ENCODE data around the gene CACNG4. TPM values are rescaled to one million over a fixed set of nuclear protein-coding genes. Genes with fewer than 3 reads are reported as not detected.

Gene CACNG4
- total RNA-seq, 1 donor from 2014 or later: 33.4 TPM

DNA sequence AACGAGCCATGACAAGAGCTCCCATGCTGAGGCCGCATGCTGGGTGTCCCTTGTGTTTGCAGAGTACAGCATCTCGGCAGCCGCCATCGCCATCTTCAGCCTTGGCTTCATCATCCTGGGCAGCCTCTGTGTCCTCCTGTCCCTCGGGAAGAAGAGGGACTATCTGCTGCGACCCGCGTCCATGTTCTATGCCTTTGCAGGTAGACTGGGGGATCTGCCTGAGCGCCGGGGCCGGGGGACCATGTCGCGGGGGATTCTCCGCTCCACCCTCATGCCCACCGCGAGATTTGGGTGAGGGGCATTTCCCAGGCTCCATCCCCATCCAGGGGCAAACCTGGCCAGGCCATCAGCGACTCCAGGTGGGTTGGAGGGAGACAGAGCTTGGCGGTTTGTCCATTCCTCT lies 90.5 kb downstream of the CACNG4 start:
- no peak for DNase-seq (ENCODE audit: low spot score in 2 of 2)
- FAIRE-seq: no peak

DNA sequence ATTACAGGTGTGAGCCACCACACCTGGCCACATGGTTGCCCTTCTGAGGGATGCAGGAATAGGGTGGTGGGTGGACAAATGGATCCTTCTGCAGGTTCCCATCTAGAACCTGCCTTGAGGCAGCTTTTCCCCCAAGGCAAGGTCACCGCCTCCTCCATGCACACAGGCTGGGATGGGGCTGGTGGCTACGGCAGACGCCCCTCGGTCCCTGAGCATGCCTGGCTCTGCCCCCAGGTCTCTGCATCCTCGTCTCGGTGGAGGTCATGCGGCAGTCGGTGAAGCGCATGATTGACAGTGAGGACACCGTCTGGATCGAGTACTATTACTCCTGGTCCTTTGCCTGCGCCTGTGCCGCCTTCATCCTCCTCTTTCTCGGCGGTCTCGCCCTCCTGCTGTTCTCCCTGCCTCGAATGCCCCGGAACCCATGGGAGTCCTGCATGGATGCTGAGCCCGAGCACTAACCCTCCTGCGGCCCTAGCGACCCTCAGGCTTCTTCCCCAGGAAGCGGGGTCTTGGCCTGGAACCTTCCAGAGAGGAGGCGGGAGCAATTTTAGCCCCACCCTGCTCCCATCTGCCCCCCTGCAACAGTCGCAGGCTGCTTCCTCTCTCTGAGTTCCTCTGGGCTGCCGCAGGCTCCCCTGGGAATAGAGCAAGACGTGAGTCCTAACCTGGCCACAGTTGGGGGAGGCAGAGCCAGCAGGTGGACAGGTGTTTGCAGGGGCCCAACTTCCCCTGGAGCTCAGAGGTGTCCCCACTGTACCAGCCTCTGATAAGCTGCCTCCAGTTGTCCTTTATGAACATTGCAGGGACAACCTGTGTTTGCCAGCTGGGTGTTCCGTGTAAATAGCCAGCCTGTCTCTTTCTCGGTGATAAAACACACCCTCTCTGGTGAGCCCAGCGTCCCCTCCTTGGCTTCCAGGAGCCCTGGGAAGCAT lies 91.6 kb downstream of the CACNG4 start:
- DNase-seq (ENCODE audit: low spot score in 2 of 2): no peak
- FAIRE-seq: no peak

DNA sequence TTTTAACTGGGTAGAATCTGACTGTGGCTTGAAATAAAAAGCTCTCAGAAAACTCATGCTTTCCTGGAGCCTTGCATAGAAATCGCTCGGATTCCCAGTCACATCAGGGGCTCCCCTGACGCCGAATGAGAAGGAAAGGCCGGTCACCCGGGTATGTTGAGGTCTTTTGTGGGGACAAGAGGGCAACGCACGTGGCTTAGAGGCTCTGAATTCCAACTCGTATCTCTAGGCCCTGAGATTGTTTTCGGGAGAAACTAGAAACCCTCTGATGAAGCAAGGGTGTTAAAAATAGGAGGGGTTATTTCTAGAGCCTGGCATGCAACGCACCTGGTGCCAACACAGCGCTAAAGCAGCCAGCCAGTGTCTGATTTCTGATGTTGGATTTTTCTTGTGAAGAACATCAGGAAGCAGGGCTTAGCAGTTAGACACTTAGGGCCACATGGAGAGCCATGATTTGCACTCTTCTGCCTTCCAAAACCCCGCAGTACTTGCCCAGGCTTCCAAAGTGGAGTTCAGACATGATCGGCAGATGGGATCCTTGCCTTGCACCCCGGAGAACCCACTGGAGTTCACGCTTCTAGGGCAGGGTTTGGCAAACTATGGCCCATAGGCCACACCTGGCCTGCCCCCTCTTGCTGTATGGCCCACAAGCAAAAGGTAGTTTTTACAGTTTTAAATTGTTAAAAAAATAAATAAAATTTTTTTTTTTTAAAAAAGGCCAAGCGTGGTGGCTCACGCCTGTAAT lies 92.4 kb downstream of the CACNG4 start:
- DNase-seq (ENCODE audit: low spot score in 2 of 2): no peak
- FAIRE-seq: no peak

DNA sequence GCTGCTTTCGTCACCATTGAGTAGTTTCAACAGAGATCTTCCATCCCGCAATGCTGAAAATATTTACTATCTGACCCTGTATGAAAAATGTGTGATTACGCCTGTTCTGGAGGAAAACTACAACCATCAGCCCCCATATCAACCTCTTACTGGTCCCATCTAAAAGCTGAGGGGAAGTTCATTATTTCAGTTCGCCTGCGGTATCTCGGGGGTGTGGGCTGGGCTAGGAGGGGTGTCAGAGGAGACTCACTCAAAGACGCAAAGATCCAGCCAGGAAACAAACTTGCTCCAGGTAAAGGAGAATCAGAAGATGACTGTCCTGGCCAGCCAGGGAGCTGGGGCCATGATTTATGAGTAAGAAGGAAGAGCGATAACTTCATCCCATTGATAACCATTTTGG lies 93.5 kb downstream of the CACNG4 start:
- DNase-seq (ENCODE audit: low spot score in 2 of 2) (no peak), FAIRE-seq (no peak)

DNA sequence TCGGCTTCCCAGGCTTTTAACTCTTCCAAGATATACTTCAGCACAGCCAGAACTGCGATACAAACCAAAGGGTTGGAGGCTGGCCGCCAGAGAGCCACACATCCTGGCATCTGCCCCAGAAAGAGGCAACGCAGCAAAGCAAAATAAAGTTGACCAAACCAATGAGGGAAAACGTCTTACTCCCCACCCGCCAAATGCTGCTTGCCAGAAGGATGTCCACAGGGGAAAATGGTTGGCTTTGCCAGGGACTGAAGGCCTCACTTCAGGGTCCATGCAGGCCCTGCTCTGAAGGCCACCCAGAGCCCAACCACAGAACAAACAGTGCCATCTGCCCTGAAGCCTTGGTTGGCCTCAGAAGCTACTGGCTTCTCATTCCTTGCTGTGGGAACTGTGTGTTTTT lies 94.9 kb downstream of the CACNG4 start:
- FAIRE-seq: no peak
- no peak for DNase-seq (ENCODE audit: low spot score in 2 of 2)

DNA sequence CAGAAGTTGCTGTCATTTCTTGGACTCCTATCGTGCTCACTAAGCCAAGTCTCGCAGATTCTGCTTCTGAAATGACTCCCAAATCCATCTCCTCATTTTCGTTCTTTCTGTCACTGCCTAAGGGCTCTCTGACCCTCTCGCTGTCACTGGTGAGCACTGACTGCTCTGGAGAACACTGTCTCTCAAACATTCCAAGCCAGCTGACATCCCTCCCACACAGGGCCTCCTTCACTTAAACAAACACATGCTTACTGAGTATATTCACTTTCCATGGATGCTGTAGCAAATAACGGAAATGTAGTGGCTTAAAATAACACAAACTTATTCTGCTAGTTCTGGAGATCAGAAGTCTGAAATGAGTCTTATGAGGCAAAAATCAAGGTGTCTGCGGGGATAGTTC lies 98.6 kb downstream of the CACNG4 start:
- FAIRE-seq (no peak), DNase-seq (ENCODE audit: low spot score in 2 of 2) (no peak)

DNA sequence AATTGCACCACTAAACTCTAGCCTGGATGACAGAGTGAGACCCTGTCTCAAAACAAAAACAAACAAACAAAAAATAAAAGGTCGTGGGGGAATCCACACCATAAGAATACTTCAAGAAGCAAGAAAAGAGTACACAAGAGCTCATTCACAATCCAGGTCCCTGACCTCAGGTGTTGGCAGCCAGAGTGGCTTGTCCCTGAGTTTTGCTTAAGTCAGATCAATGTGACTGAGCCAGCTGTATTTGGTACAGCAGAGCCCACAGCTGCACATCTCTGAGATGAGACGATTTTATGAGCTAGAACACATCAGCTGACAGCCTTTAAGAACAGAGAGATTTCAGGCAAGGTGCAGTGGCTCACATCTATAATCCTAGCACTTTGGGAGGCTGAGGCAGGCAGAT lies 102.2 kb downstream of the CACNG4 start:
- FAIRE-seq (no peak), DNase-seq (ENCODE audit: low spot score in 2 of 2) (no peak)

DNA sequence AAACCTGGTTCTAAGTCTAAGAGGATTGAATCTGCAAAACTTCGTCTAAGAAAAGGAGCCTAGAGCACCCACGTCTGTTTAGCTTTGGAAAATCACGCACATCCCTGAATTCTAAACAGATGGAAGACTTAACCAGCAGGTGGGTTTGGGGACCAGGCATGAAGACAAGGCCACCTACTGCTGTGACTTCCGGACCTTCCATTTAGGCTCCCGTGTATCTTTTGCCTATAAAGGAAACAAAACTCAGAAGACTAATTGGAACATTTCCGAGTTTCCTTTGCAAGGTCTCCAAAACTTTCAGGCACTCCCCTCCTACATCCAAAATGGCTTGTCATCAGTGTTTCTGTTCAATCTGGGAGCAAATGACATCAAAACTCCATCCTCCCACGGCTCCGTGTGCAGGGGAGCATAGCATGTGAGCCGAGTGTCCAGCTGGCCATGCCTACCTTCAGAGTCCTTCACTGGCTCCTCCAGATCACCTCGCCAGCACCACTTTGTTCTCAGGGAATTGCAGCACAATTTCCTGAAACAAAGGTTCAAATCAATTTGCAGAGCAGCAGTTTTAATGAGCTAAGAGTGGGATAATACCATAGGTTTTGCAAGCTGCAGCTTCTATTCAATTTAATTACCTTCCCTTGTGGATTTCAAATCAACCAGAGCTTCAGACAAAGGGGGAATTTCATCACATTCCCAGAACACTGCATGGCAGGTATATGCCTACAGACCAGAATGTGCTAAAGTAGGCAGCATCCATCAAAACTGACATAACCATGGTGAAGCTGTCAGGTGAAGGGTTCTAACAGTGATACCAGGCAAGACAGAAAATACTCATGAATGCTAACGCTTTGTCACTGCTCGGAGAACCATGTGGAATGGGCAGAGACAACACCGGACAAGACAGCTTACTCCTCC lies 103.3 kb downstream of the CACNG4 start:
- DNase-seq (ENCODE audit: low spot score in 2 of 2) (no peak), FAIRE-seq (no peak)

DNA sequence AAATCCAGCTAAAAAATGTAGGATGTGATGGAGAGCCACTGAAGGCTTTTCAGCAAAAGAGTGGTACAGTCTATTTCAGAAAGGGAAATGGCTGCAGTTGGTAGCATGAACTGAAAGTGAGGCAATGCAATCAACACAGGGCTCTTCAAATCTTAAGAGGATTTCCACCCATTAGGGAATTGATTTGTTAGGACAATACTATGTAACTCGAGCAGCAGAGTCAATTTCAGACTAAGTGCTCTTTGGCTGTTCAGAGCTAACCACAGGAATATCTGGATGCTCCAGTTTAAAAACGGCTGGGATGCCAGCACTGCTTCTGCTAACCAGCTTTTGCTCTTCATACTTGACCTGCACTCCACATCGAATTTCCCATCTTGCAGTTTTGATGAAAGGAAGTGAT lies 104.5 kb downstream of the CACNG4 start:
- no peak for DNase-seq (ENCODE audit: low spot score in 2 of 2)
- no peak for FAIRE-seq

DNA sequence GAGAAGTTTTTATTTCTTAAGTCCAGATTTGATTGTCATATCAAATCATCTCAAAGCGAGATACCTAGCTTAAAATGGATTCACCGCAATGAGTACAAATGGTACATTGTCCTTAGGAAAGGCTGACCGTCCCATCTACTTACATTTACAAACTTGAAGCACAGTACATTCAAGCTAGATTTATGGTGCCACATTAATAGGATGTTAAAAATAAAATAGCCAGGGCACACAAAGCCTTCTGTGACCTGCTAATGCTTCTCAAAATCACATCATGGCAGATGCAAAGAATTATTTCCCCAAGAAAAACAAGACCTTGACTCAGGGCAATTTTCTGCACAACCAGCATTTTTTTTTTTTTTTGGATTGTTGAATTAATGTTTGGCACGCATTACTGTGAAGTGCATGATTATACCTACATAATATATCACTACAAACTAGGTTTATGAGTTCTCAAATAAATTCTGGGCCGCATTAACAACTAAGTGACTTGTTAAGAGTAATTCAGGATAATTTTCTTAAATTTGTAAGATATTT lies 105.2 kb downstream of the CACNG4 start:
- FAIRE-seq (no peak), DNase-seq (ENCODE audit: low spot score in 2 of 2) (no peak)

DNA sequence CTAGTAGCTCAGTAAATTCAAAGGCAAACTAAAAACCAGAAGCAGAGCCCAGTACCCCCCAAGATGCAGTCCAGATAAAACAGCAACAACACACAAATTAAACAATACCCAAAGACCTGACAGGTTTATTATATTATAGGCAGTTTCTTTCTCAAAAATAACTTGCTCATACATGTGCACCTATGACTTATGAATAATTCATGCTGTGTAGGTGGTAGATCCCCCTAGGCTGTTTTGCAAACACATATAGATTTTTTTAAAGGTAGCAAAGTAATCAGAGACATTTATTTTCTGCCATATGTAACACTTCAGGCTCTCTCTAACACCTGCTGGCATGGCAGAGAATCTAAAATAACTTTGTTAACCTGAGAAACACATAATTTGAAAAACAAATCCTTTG lies 107.1 kb downstream of the CACNG4 start:
- FAIRE-seq (no peak), DNase-seq (ENCODE audit: low spot score in 2 of 2) (no peak)

DNA sequence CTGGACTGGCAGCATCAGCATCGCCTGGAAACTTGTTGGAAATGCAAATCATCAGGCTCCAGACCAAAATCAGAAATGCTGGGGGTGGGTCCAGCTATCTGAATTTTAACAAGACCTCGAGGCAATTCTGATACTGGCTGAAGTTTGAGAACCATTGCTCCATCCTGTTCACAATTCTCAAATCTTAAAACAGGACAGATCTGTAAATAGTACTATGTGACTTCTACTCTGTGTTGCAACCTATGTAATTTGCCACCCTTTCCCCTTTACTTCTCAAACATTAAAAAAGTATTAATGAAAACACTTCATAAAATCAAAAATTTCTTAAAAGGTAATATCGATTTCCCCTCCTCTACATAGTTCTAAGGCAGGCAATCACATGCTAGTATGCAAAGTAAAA lies 108.4 kb downstream of the CACNG4 start:
- no peak for FAIRE-seq
- no peak for DNase-seq (ENCODE audit: low spot score in 2 of 2)

DNA sequence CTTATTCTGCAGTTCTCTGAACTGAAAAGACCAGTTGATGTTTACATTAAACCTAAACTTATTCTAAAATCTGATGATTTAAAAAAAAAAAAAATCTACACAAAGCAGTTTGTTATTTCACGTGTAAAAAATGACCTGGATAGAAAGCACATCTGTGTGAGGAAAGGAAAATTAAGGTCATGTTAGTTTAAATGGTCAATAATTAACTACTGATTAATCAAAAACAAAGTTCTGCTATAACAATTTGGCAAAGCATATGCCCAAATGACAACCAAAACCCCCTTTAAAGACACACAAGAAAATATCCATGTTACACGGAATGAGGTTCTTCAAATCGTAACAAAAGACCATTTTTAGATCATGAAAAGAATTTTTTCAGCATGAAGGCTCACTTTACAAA lies 110.3 kb downstream of the CACNG4 start:
- FAIRE-seq: no peak
- DNase-seq (ENCODE audit: low spot score in 2 of 2): no peak

DNA sequence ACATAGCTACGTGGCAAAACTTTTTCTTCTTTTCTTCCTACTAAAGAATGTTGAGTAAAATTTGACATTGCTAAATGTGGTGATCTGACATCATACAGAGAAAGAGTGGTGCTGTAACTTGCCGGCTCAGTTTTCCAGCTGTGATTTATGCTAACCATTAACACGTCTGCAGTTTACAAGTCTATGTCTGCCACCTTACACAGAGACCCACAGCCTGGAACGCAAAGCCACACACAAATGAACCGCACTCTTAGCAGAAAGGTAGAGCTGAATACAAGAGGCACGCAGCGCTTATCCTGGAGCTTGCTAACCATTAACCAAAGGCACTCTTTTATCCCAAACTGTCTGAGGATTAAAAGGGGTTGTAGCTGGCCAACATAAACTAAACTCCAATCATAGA lies 111.8 kb downstream of the CACNG4 start:
- no peak for DNase-seq (ENCODE audit: low spot score in 2 of 2)
- no peak for FAIRE-seq

DNA sequence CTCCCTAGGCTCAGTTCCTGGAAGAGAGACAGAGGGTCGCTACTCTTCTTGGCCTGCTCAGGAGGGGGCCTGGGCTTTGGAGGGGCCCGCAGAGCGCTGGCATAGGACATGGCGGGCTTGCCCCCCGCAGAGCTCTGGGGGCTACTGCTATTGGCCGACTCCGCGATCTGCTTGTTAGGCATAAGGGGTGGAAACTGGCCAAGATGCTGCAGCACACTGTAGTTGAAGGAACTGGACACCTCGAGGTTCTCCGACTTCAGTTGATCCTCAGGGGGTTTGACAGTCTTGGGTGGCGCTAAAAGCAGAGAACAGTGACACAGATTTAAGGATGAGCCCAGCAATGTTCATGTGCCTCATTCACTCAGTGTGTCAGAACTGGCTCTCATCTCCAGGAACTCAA lies 113.8 kb downstream of the CACNG4 start:
- FAIRE-seq (no peak), DNase-seq (ENCODE audit: low spot score in 2 of 2) (no peak)

DNA sequence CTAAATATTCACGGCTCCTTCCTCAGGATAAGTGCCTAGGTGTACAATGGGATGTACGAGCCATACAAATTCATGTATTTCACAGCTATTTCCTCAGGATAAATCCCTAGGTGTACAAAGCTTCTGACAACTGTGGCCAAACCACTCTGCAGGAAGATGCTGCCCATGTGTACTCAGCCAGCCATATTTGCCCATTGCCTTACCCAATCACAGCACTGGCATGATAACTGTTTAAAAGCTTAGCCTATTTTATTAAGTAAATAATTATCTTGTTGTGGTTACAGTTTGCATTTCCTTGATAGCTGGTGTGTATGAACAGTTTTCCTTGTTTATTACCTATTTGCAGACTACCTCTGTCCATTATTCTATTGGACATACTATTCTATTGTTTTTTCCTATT lies 115.0 kb downstream of the CACNG4 start:
- DNase-seq (ENCODE audit: low spot score in 2 of 2): no peak
- FAIRE-seq: no peak

DNA sequence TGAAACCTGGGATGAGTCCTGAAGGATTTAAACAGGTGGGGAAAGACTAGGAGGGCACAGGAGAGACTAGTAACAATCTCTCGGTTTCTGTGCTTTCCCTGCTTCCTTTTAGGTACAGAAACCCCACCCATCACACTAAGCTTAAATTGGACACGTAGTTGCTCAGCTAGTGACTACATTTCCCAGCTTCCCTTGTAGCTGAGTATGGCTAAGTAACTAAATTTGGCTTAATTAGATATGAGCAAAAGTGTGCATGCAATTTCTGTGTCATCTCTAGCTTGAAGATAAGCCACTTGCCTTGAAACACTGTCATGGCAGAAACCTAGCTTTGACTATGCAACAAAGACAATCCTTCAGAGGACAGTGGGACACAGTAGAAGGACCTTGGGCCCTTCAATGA lies 116.3 kb downstream of the CACNG4 start:
- DNase-seq (ENCODE audit: low spot score in 2 of 2) (no peak), FAIRE-seq (no peak)

DNA sequence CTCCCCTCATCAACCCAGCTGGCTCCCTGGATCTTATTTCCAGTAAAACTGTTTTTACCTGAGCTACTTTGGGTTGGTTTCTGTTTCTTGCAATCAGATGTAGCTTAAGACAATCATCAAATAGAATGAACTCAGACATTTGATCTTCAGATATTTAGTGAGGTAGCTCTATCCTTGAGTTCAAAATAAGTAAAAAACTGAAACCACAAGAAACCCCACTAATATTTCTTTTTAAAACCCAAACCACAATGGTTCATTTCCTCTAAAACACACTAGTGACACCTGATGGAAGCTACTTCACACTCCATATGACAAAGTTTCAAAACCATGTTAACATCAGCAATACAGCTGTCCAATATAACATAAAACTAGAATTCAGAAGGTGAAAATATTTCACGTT lies 117.6 kb downstream of the CACNG4 start:
- no peak for FAIRE-seq
- DNase-seq (ENCODE audit: low spot score in 2 of 2): no peak

Data from frontal cortex (tissue), 4 donors.